ENCODE data around the gene ZFPM1. TPM values are rescaled to one million over a fixed set of nuclear protein-coding genes. Genes with fewer than 3 reads are reported as not detected.

Gene ZFPM1
- total and polyA plus RNA-seq, 4 donors: 0.19 to 12.8 (median 5.3) TPM

DNA sequence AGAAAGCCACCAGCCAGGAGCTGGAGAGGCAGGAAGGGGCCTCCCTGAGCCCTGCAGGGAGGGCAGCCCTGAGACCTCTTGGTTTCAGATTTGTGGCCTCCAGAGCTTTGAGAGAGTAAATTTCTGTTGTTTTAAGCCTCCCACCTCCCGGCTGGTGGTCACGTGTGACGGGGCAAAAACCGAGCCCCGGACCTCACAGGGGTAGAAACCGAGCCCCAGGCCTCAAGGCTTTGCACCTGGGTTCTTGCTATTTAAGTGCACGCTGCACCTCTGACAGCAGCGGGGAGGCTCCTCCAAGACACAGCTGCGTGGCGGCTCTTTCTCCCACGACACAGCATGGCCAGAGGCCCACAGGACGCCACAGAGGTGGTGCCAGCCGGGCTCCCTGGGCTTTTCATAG, 99.7 kb downstream of the ZFPM1 start:
- TF ChIP-seq REST (IDR thresholded peaks at IDR 0.05) (no peak), CTCF (IDR thresholded peaks at IDR 0.05; ENCODE audit: low read depth, low read length, missing input control) (no peak), SP1 (IDR thresholded peaks at IDR 0.05) (no peak)
- H3K36me3 ChIP-seq (ENCODE audit: control insufficient read depth in 4 of 4, insufficient read depth in 3 of 4, low read depth in 1 of 4, low read length in 3 of 4): no peaks in the 10 kb centered on the region
- H3K9ac ChIP-seq (ENCODE audit: low read depth in 1 of 2, low read length in 2 of 2): no peak overlapping the region
- 85% methylated on average over 13 of the region's 13 CpGs for WGBS
- no peak overlapping the region for H3K27ac ChIP-seq (ENCODE audit: low read depth in 1 of 2, low read length in 2 of 2)
- no peaks in the 10 kb centered on the region for H3K9me3 ChIP-seq (ENCODE audit: control insufficient read depth in 4 of 4, low read length in 3 of 4)
- H3K4me1 ChIP-seq (ENCODE audit: control insufficient read depth in 4 of 4, insufficient read depth in 4 of 4, low read length in 3 of 4): no peaks in the 10 kb centered on the region
- peaks cover 0 to 1% (median 0%) of the 10 kb centered on the region in 4 donors for H3K27me3 ChIP-seq (ENCODE audit: control insufficient read depth in 4 of 4, insufficient read depth in 4 of 4, low read length in 3 of 4)
- no peak overlapping the region for H3K4me3 ChIP-seq (ENCODE audit: low read depth in 1 of 3, low read length in 3 of 3)
- no peak for DNase-seq (ENCODE audit: low spot score)

DNA sequence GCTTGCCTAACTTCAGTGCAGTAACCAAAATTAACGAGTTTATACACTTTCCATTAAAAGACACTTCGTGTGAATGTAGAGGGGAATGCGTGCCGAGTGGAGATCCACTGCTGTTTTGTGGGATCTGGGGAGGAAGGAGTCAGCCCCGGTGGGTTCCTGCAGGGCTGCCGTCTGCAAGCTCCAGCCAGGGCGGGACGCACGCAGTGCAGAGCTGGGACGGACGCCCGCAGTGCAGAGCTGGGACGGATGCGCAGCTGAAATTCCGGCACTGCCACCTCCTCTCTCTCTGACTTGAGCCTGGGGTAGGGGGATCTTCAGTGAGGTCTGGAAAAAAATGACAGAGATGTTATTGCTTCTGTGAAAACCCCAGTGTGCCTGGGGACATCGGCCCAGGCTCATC, 100.7 kb downstream of the ZFPM1 start:
- Histone ChIP-seq H3K9me3 (ENCODE audit: control insufficient read depth in 4 of 4, low read length in 3 of 4) (no peaks in the 10 kb centered on the region), H3K4me3 (ENCODE audit: low read depth in 1 of 3, low read length in 3 of 3) (no peak overlapping the region), H3K27me3 (ENCODE audit: control insufficient read depth in 4 of 4, insufficient read depth in 4 of 4, low read length in 3 of 4) (no peaks in the 10 kb centered on the region), H3K27ac (ENCODE audit: low read depth in 1 of 2, low read length in 2 of 2) (no peak overlapping the region), H3K9ac (ENCODE audit: low read depth in 1 of 2, low read length in 2 of 2) (no peak overlapping the region), H3K36me3 (ENCODE audit: control insufficient read depth in 4 of 4, insufficient read depth in 3 of 4, low read depth in 1 of 4, low read length in 3 of 4) (no peaks in the 10 kb centered on the region), H3K4me1 (ENCODE audit: control insufficient read depth in 4 of 4, insufficient read depth in 4 of 4, low read length in 3 of 4) (peaks cover 0 to 1% (median 0%) of the 10 kb centered on the region in 4 donors)
- TF ChIP-seq EGR1 (IDR thresholded peaks at IDR 0.05; ENCODE audit: low read depth in 2 of 2) (no peak), FOXA2 (IDR thresholded peaks at IDR 0.05) (no peak), CTCF (IDR thresholded peaks at IDR 0.05; ENCODE audit: low read depth, low read length, missing input control) (no peak), ZBTB33 (IDR thresholded peaks at IDR 0.05) (no peak), NR2F2 (IDR thresholded peaks at IDR 0.05) (no peak), TAF1 (conservative IDR thresholded peaks at IDR 0.05) (no peak), GABPA (IDR thresholded peaks at IDR 0.05 in 1 of 2, conservative IDR thresholded peaks at IDR 0.05 in 1 of 2) (no peak)
- DNase-seq (ENCODE audit: low spot score): no peak
- 84% methylated on average over 16 of the region's 16 CpGs for WGBS

Data from liver (tissue), 9 donors.